MM.1S (cell line): ENCODE measurements around the gene C1orf50.

Source experiments
- DNase-seq: peaks from one replicate; pipeline ENCODE4 v3.0.0-alpha.2; 2015
- H2AFZ ChIP-seq: fragments of 300-600 bp; sonication (generic); 2 replicates; pipeline ENCODE4 v1.6.0; 2016; ENCODE audit warnings: antibody characterized with exemption, low read length
- H3F3A ChIP-seq: fragments of 300-600 bp; sonication (generic); 2 replicates; pipeline ENCODE4 v1.6.1; 2016; ENCODE audit warnings: mild to moderate bottlenecking, antibody characterized with exemption, low read length, moderate library complexity, mixed read lengths; ENCODE audit not compliant: insufficient read depth
- H3K27ac ChIP-seq: fragments of 300-600 bp; sonication (generic); 2 replicates; pipeline ENCODE4 v1.5.1; 2016; ENCODE audit warnings: mild to moderate bottlenecking, low read length
- H3K27me3 ChIP-seq: fragments of 300-600 bp; sonication (generic); replicated peaks from 2 replicates; pipeline ENCODE4 v1.6.0; 2016; ENCODE audit warnings: low read length; ENCODE audit not compliant: insufficient read depth
- H3K36me3 ChIP-seq: fragments of 300-600 bp; sonication (generic); replicated peaks from 2 replicates; pipeline ENCODE4 v1.6.1; 2016; ENCODE audit warnings: mild to moderate bottlenecking, low read length, mixed read lengths; ENCODE audit not compliant: insufficient read depth
- H3K4me1 ChIP-seq: fragments of 300-600 bp; sonication (generic); 2 replicates; pipeline ENCODE4 v1.6.1; 2016; ENCODE audit warnings: low read length, mixed read lengths
- H3K4me2 ChIP-seq: fragments of 300-600 bp; sonication (generic); 2 replicates; pipeline ENCODE4 v1.6.0; 2016; ENCODE audit warnings: low read depth, low read length
- H3K4me3 ChIP-seq: fragments of 300-600 bp; sonication (generic); 2 replicates; pipeline ENCODE4 v1.5.1; 2016; ENCODE audit warnings: low read length, mixed read lengths
- H3K79me2 ChIP-seq: fragments of 300-600 bp; sonication (generic); 2 replicates; pipeline ENCODE4 v1.6.1; 2016; ENCODE audit warnings: mixed run types, low read length, mixed read lengths
- H3K9ac ChIP-seq: fragments of 300-600 bp; sonication (generic); 2 replicates; pipeline ENCODE4 v1.6.1; 2016; ENCODE audit warnings: low read length, mixed read lengths
- H3K9me2 ChIP-seq: fragments of 300-600 bp; sonication (generic); replicated peaks from 2 replicates; pipeline ENCODE4 v1.6.1; 2016; ENCODE audit warnings: mild to moderate bottlenecking, low read length, mixed read lengths; ENCODE audit not compliant: insufficient read depth
- H3K9me3 ChIP-seq: fragments of 300-600 bp; sonication (generic); replicated peaks from 2 replicates; pipeline ENCODE4 v1.6.1; 2016; ENCODE audit warnings: mild to moderate bottlenecking, low read length, mixed read lengths; ENCODE audit not compliant: insufficient read depth
- H4K20me1 ChIP-seq: fragments of 300-600 bp; sonication (generic); 2 replicates; pipeline ENCODE4 v1.6.1; 2016; ENCODE audit warnings: mild to moderate bottlenecking, low read length, moderate library complexity, mixed read lengths; ENCODE audit not compliant: insufficient read depth
- CTCF ChIP-seq: fragments of 300-600 bp; sonication (generic); IDR thresholded peaks from 2 replicates; pipeline ENCODE4 v1.5.1; 2016; ENCODE audit warnings: antibody characterized with exemption, low read length, mixed read lengths
- EZH2 ChIP-seq: fragments of 300-600 bp; sonication (generic); optimal IDR thresholded peaks from 2 replicates; pipeline ENCODE3; 2017; ENCODE audit warnings: low read depth, mild to moderate bottlenecking, antibody characterized with exemption, low read length, mixed read lengths
- EZH2phosphoT487 ChIP-seq: fragments of 300-600 bp; sonication (generic); IDR thresholded peaks from 2 replicates; pipeline ENCODE4 v1.6.1; 2018; ENCODE audit warnings: antibody characterized with exemption, low read length

Gene C1orf50

GRCh38 chr1:42768172-42768571, 1.1 kb downstream of the C1orf50 start:
- H3K4me2 ChIP-seq, result peak overlapping the region; percentile 79
- no peaks in the 10 kb centered on the region for H3K9me2 ChIP-seq
- no peaks in the 10 kb centered on the region for H4K20me1 ChIP-seq
- no peaks in the 10 kb centered on the region for H3K27me3 ChIP-seq
- TF ChIP-seq CTCF (no peak), EZH2phosphoT487 (no peak), EZH2 (no peak)
- H3K27ac ChIP-seq, result no peak overlapping the region
- peak overlapping the region; percentile 84 for H3K4me3 ChIP-seq
- H3K36me3 ChIP-seq, result no peaks in the 10 kb centered on the region
- no peak for DNase-seq
- no peaks in the 10 kb centered on the region for H3F3A ChIP-seq
- H3K9ac ChIP-seq, result peak overlapping the region; percentile 74; the same call in 1 of the 2 replicates
- H2AFZ ChIP-seq, result no peak overlapping the region
- H3K4me1 ChIP-seq, result peaks cover 7% of the 10 kb centered on the region
- H3K79me2 ChIP-seq, result peaks cover 71% of the 10 kb centered on the region
- no peaks in the 10 kb centered on the region for H3K9me3 ChIP-seq

- H3K36me3 ChIP-seq, result peaks cover 5% of the 10 kb centered on the region; the same call in 1 of the 2 replicates
- H3K9ac ChIP-seq, result no peak overlapping the region
- DNase-seq, result no peak
- H3K4me2 ChIP-seq, result no peak overlapping the region
- peaks cover 7% of the 10 kb centered on the region for H3K4me1 ChIP-seq
- no peaks in the 10 kb centered on the region for H3F3A ChIP-seq
- H4K20me1 ChIP-seq, result no peaks in the 10 kb centered on the region
- H3K27ac ChIP-seq, result no peak overlapping the region
- no peaks in the 10 kb centered on the region for H3K9me2 ChIP-seq
- no peaks in the 10 kb centered on the region for H3K27me3 ChIP-seq
- TF ChIP-seq EZH2, result no peak
- peaks cover 71% of the 10 kb centered on the region for H3K79me2 ChIP-seq
- H3K4me3 ChIP-seq, result no peak overlapping the region
- no peaks in the 10 kb centered on the region for H3K9me3 ChIP-seq
- no peak overlapping the region for H2AFZ ChIP-seq
These were observed 2.8 kb downstream of the C1orf50 start for GRCh38 chr1:42769811-42770210.

- Histone ChIP-seq H3K9me2 (no peaks in the 10 kb centered on the region), H3K9ac (no peak overlapping the region), H2AFZ (no peak overlapping the region), H3F3A (no peaks in the 10 kb centered on the region), H4K20me1 (no peaks in the 10 kb centered on the region), H3K9me3 (no peaks in the 10 kb centered on the region), H3K36me3 (peaks cover 11% of the 10 kb centered on the region), H3K4me1 (no peaks in the 10 kb centered on the region), H3K79me2 (peaks cover 43% of the 10 kb centered on the region), H3K4me3 (no peak overlapping the region), H3K4me2 (no peak overlapping the region), H3K27me3 (no peaks in the 10 kb centered on the region), H3K27ac (no peak overlapping the region)
- DNase-seq, result no peak
- TF ChIP-seq CTCF, result no peak
- no peak for TF ChIP-seq EZH2
- TF ChIP-seq EZH2phosphoT487, result no peak
These were observed 6.4 kb downstream of the C1orf50 start for GRCh38 chr1:42773420-42773819.

GRCh38 chr1:42774928-42775526, 8.0 kb downstream of the C1orf50 start:
- no peak for TF ChIP-seq EZH2phosphoT487
- no peak for TF ChIP-seq CTCF
- TF ChIP-seq EZH2, result no peak
- H3K79me2 ChIP-seq, result peaks cover 26% of the 10 kb centered on the region
- no peaks in the 10 kb centered on the region for H3F3A ChIP-seq
- no peak overlapping the region for H3K4me2 ChIP-seq
- no peak for DNase-seq
- peaks cover 11% of the 10 kb centered on the region for H3K36me3 ChIP-seq
- no peak overlapping the region for H3K27ac ChIP-seq
- H2AFZ ChIP-seq, result no peak overlapping the region
- H3K27me3 ChIP-seq, result no peaks in the 10 kb centered on the region
- H3K4me3 ChIP-seq, result no peak overlapping the region
- H4K20me1 ChIP-seq, result no peaks in the 10 kb centered on the region
- no peaks in the 10 kb centered on the region for H3K9me3 ChIP-seq
- no peak overlapping the region for H3K9ac ChIP-seq
- H3K4me1 ChIP-seq, result peaks cover 6% of the 10 kb centered on the region
- H3K9me2 ChIP-seq, result no peaks in the 10 kb centered on the region
